Measurements from ENCODE around the gene C12orf56. TPM values are rescaled to one million over a fixed set of nuclear protein-coding genes. Genes with fewer than 3 reads are reported as not detected.
"Not testable (repeated sequence)": the region's sequence is repeated elsewhere in the genome, so short reads cannot be mapped to it uniquely, and the experiment has no call there.

The C12orf56 gene
- total and polyA plus RNA-seq, 2 experiments from 2014 or later, result not detected

DNA sequence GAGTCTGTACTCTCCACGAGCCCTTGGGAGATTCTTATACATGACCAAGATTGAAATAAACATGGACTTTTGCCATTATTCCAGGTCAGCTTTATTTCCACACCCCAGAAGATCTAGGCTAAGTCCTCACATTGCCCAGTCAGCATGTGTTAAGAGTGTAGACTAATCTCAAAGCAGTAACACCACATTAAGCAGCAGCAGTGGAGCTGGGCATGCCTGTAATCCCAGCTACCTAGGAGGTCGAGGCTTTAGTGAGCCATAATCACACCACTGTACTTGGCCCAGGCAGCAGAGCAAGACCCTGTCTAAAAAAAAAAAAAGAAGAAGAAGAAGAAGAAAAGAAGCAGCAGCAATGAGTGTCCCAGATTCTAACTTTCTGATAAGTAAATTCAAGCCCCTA, 65.5 kb downstream of the C12orf56 start:
- no peaks in the 10 kb centered on the region for H3K27me3 ChIP-seq
- H3K4me1 ChIP-seq (ENCODE audit: low read depth), result no peaks in the 10 kb centered on the region
- TF ChIP-seq, protein P1, sequence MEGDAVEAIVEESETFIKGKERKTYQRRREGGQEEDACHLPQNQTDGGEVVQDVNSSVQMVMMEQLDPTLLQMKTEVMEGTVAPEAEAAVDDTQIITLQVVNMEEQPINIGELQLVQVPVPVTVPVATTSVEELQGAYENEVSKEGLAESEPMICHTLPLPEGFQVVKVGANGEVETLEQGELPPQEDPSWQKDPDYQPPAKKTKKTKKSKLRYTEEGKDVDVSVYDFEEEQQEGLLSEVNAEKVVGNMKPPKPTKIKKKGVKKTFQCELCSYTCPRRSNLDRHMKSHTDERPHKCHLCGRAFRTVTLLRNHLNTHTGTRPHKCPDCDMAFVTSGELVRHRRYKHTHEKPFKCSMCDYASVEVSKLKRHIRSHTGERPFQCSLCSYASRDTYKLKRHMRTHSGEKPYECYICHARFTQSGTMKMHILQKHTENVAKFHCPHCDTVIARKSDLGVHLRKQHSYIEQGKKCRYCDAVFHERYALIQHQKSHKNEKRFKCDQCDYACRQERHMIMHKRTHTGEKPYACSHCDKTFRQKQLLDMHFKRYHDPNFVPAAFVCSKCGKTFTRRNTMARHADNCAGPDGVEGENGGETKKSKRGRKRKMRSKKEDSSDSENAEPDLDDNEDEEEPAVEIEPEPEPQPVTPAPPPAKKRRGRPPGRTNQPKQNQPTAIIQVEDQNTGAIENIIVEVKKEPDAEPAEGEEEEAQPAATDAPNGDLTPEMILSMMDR (IDR thresholded peaks at IDR 0.05; ENCODE audit: low read depth, low read length), result no peak
- H3K4me3 ChIP-seq, result no peak overlapping the region
- no peak overlapping the region for H3K27ac ChIP-seq
- no peaks in the 10 kb centered on the region for H3K36me3 ChIP-seq
- DNase-seq (ENCODE audit: low read depth in 1 of 2, low spot score in 1 of 2), result no peak
- H3K9me3 ChIP-seq (ENCODE audit: low read depth), result no peaks in the 10 kb centered on the region

DNA sequence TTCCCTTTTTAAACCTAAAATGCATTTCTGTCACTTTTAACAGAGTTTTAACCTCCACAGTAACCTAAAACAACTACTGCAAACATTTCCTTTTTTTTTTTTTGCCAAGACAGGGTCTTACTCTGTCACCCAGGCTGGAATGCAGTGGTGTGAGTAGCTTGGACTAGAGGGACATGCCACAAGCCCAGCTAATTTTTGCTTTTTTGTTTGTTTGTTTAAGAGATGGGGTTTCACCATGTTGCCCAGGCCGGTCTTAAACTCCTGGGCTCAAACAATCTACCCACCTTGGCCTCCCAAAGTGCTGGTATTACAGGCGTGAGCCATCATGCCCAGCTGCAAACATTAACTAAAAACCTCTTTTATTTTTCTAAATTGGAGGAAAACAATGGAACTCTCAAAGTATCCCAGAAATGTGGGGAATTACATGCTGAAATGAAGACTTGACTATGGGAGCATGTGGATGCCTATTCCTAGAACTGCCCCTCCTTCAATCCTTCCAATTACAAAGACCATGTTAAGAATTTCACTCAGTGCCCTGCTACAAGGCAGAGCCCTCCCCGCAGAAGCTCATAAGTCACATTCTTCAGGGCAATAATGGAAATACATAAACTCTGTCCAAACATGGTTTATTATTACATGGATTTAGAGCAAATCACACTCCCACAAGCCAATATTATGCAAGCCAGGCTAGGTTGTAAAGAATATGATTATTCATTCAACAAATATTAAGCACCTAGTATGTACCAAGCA, 66.9 kb downstream of the C12orf56 start:
- H3K27me3 ChIP-seq, result no peaks in the 10 kb centered on the region
- TF ChIP-seq, protein P1 (IDR thresholded peaks at IDR 0.05; ENCODE audit: low read depth, low read length), result no peak
- DNase-seq (ENCODE audit: low read depth in 1 of 2, low spot score in 1 of 2), result no peak
- no peaks in the 10 kb centered on the region for H3K9me3 ChIP-seq (ENCODE audit: low read depth)
- no peak overlapping the region for H3K27ac ChIP-seq
- H3K4me3 ChIP-seq, result no peak overlapping the region
- H3K4me1 ChIP-seq (ENCODE audit: low read depth), result no peaks in the 10 kb centered on the region
- H3K36me3 ChIP-seq, result no peaks in the 10 kb centered on the region

DNA sequence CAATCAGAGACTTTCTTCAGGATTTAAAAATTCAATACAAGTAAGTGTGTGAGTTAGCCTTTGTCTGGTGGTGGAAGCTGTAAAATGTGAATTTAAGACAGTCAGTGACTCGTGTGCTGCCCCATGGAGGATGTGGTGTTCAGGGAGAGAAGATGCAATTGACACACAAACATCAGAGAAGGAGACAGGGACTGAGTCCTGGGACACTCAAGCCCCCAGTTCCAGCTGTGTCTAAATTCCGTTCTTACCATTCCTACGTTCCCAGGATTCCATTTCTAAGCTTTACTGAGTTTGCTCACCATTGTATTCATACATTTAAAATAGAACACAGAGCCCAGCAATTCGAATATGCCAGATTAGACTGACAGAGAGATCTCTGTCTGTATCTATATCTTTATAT, 67.6 kb downstream of the C12orf56 start:
- DNase-seq (ENCODE audit: low read depth in 1 of 2, low spot score in 1 of 2), result no peak
- H3K27me3 ChIP-seq, result no peaks in the 10 kb centered on the region
- TF ChIP-seq, protein P1 (IDR thresholded peaks at IDR 0.05; ENCODE audit: low read depth, low read length), result no peak
- H3K9me3 ChIP-seq (ENCODE audit: low read depth), result no peaks in the 10 kb centered on the region
- no peak overlapping the region for H3K27ac ChIP-seq
- H3K4me1 ChIP-seq (ENCODE audit: low read depth), result no peaks in the 10 kb centered on the region
- no peaks in the 10 kb centered on the region for H3K36me3 ChIP-seq
- H3K4me3 ChIP-seq, result no peak overlapping the region

DNA sequence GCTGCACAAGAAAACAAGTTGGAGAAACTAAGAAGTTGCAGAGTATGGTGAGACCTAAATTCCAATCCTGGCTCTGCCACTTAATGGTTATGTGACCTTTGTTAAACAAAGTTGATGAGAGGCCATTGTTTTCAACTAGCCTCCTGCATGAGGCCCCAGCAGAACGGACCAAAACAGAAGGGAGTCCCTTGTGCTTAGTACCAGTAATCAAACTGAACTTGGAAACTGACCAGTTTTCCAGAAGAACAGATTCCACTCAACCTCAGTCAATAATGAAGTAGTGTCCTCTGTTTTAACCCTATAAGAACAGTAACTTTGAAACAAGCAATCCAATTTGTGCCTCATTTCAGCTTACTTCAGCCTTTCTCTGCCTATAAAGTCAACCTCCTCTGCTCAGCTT, 69.9 kb downstream of the C12orf56 start:
- no peak overlapping the region for H3K27ac ChIP-seq
- no peaks in the 10 kb centered on the region for H3K9me3 ChIP-seq (ENCODE audit: low read depth)
- H3K27me3 ChIP-seq, result no peaks in the 10 kb centered on the region
- no peak overlapping the region for H3K4me3 ChIP-seq
- TF ChIP-seq, protein P1 (IDR thresholded peaks at IDR 0.05; ENCODE audit: low read depth, low read length), result no peak
- no peaks in the 10 kb centered on the region for H3K36me3 ChIP-seq
- H3K4me1 ChIP-seq (ENCODE audit: low read depth), result no peaks in the 10 kb centered on the region
- peak in 1 of 2 donors; percentile 2 for DNase-seq (ENCODE audit: low read depth in 1 of 2, low spot score in 1 of 2)

DNA sequence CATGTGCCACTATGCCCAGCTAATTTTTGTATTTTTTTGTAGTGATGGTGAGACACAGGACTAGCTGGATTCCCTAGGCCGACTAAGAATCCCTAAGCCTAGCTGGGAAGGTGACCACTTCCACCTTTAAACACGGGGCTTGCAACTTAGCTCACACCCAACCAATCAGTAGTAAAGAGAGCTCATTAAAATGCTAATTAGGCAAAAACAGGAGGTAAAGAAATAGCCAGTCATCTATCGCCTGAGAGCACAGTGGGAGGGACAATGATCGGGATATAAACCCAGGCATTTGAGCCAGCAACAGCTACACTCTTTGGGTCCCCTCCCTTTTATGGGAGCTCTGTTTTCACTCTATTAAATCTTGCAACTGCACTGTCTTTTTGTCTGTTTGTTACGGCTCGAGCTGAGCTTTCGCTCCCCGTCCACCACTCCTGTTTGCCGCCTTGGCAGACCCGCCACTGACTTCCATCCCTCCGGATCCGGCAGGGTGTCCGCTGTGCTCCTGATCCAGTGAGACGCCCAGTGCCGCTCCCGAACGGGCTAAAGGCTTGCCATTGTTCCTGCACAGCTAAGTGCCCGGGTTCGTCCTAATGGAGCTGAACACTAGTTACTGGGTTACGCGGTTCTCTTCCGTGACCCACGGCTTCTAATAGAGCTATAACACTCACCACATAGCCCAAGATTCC, 70.9 kb downstream of the C12orf56 start:
- not testable (repeated sequence) for H3K27ac ChIP-seq; H3K9me3 ChIP-seq (ENCODE audit: low read depth); H3K4me3 ChIP-seq; H3K36me3 ChIP-seq; H3K27me3 ChIP-seq; H3K4me1 ChIP-seq (ENCODE audit: low read depth); DNase-seq (ENCODE audit: low read depth in 1 of 2, low spot score in 1 of 2)

- H3K27me3 ChIP-seq, result no peaks in the 10 kb centered on the region
- H3K4me3 ChIP-seq, result no peak overlapping the region
- H3K9me3 ChIP-seq (ENCODE audit: low read depth), result no peaks in the 10 kb centered on the region
- peak in 1 of 2 donors; percentile 76 for DNase-seq (ENCODE audit: low read depth in 1 of 2, low spot score in 1 of 2)
- H3K27ac ChIP-seq, result no peak overlapping the region
- no peaks in the 10 kb centered on the region for H3K36me3 ChIP-seq
- no peaks in the 10 kb centered on the region for H3K4me1 ChIP-seq (ENCODE audit: low read depth)
- TF ChIP-seq, protein P1 (IDR thresholded peaks at IDR 0.05; ENCODE audit: low read depth, low read length), result peak; percentile 32
These were observed 72.0 kb downstream of the C12orf56 start for GRCh38 chr12:64318605-64319004.
